Measurements from ENCODE around the gene IFT57.
A peak's percentile ranks its signal among the peaks of the same experiment; 100 is the strongest.
"Not testable (repeated sequence)": the region's sequence is repeated elsewhere in the genome, so short reads cannot be mapped to it uniquely, and the experiment has no call there.

The IFT57 gene

GRCh38 chr3:108164391-108164790 is 57.8 kb downstream of the IFT57 start:
- no peak for DNase-seq (ENCODE audit: low read depth in 2 of 3, low spot score in 1 of 3)

GRCh38 chr3:108159865-108160264 is 62.4 kb downstream of the IFT57 start:
- no peak for DNase-seq (ENCODE audit: low read depth in 2 of 3, low spot score in 1 of 3)

GRCh38 chr3:108159105-108159504 is 63.1 kb downstream of the IFT57 start:
- DNase-seq (ENCODE audit: low read depth in 2 of 3, low spot score in 1 of 3), result no peak

GRCh38 chr3:108158251-108158650 is 64.0 kb downstream of the IFT57 start:
- DNase-seq (ENCODE audit: low read depth in 2 of 3, low spot score in 1 of 3), result no peak

GRCh38 chr3:108157273-108157672 is 65.0 kb downstream of the IFT57 start:
- DNase-seq (ENCODE audit: low read depth in 2 of 3, low spot score in 1 of 3), result no peak

GRCh38 chr3:108156312-108156853 is 65.8 kb downstream of the IFT57 start:
- no peak for DNase-seq (ENCODE audit: low read depth in 2 of 3, low spot score in 1 of 3)

GRCh38 chr3:108155642-108156041 is 66.6 kb downstream of the IFT57 start:
- DNase-seq (ENCODE audit: low read depth in 2 of 3, low spot score in 1 of 3), result not testable (repeated sequence)

- DNase-seq (ENCODE audit: low read depth in 2 of 3, low spot score in 1 of 3), result peak; percentile 18 to 46 (median 42)
These were observed 68.7 kb downstream of the IFT57 start for GRCh38 chr3:108153451-108153981.

- no peak for DNase-seq (ENCODE audit: low read depth in 2 of 3, low spot score in 1 of 3)
These were observed 70.0 kb downstream of the IFT57 start for GRCh38 chr3:108152274-108152673.

- DNase-seq (ENCODE audit: low read depth in 2 of 3, low spot score in 1 of 3), result no peak
These were observed 72.0 kb downstream of the IFT57 start for GRCh38 chr3:108150200-108150599.

- DNase-seq (ENCODE audit: low read depth in 2 of 3, low spot score in 1 of 3), result no peak
These were observed 76.1 kb downstream of the IFT57 start for GRCh38 chr3:108146139-108146538.

- DNase-seq (ENCODE audit: low read depth in 2 of 3, low spot score in 1 of 3), result no peak
These were observed 76.6 kb downstream of the IFT57 start for GRCh38 chr3:108145578-108145977.

- DNase-seq (ENCODE audit: low read depth in 2 of 3, low spot score in 1 of 3), result no peak
These were observed 84.8 kb downstream of the IFT57 start for GRCh38 chr3:108137460-108137814.

GRCh38 chr3:108136561-108137459 is 85.4 kb downstream of the IFT57 start:
- no peak for DNase-seq (ENCODE audit: low read depth in 2 of 3, low spot score in 1 of 3)

GRCh38 chr3:108134555-108134880 is 87.7 kb downstream of the IFT57 start:
- no peak for DNase-seq (ENCODE audit: low read depth in 2 of 3, low spot score in 1 of 3)

- no peak for DNase-seq (ENCODE audit: low read depth in 2 of 3, low spot score in 1 of 3)
These were observed 88.2 kb downstream of the IFT57 start for GRCh38 chr3:108133858-108134554.

- no peak for DNase-seq (ENCODE audit: low read depth in 2 of 3, low spot score in 1 of 3)
These were observed 89.2 kb downstream of the IFT57 start for GRCh38 chr3:108133048-108133369.

GRCh38 chr3:108131475-108132134 is 90.6 kb downstream of the IFT57 start:
- DNase-seq (ENCODE audit: low read depth in 2 of 3, low spot score in 1 of 3), result no peak

- no peak for DNase-seq (ENCODE audit: low read depth in 2 of 3, low spot score in 1 of 3)
These were observed 91.3 kb downstream of the IFT57 start for GRCh38 chr3:108130701-108131474.

GRCh38 chr3:108130236-108130635 is 92.0 kb downstream of the IFT57 start:
- no peak for DNase-seq (ENCODE audit: low read depth in 2 of 3, low spot score in 1 of 3)

Measured in stimulated activated CD4-positive, alpha-beta T cell treated with anti-CD3 and anti-CD28 coated beads, Interleukin-12 subunit alpha, Interleukin-12 subunit beta, amount 100 ng/mL, for 48 hours (primary cell).